ENCODE data around the gene GULP1.

DNA sequence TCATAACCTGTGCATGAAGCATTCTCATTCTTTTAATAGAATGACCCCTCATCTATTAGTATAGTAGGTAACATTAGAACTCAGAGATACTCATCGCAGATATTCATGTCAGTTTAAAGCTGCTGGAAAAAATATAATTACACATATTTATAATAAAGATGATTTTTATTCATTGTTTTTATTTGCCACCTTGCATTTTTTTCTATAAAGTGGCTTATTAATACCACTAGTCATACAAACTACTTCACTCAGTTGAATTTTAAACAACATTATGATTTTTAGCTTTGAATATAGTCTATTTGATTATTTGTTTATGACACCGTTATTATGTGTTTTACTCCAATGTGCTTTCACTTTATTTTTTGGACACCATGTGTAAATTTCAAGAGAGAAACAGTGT, 23.9 kb upstream of the GULP1 start:
- TF ChIP-seq, protein P1, sequence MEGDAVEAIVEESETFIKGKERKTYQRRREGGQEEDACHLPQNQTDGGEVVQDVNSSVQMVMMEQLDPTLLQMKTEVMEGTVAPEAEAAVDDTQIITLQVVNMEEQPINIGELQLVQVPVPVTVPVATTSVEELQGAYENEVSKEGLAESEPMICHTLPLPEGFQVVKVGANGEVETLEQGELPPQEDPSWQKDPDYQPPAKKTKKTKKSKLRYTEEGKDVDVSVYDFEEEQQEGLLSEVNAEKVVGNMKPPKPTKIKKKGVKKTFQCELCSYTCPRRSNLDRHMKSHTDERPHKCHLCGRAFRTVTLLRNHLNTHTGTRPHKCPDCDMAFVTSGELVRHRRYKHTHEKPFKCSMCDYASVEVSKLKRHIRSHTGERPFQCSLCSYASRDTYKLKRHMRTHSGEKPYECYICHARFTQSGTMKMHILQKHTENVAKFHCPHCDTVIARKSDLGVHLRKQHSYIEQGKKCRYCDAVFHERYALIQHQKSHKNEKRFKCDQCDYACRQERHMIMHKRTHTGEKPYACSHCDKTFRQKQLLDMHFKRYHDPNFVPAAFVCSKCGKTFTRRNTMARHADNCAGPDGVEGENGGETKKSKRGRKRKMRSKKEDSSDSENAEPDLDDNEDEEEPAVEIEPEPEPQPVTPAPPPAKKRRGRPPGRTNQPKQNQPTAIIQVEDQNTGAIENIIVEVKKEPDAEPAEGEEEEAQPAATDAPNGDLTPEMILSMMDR (conservative IDR thresholded peaks at IDR 0.05): no peak
- no peak for TF ChIP-seq ZFX (IDR thresholded peaks at IDR 0.05)
